ENCODE results near the gene IGSF3. TPM values are rescaled to one million over a fixed set of nuclear protein-coding genes. Genes with fewer than 3 reads are reported as not detected.

IGSF3 gene
- total RNA-seq, 1 experiment from 2014 or later = 32.4 TPM

DNA sequence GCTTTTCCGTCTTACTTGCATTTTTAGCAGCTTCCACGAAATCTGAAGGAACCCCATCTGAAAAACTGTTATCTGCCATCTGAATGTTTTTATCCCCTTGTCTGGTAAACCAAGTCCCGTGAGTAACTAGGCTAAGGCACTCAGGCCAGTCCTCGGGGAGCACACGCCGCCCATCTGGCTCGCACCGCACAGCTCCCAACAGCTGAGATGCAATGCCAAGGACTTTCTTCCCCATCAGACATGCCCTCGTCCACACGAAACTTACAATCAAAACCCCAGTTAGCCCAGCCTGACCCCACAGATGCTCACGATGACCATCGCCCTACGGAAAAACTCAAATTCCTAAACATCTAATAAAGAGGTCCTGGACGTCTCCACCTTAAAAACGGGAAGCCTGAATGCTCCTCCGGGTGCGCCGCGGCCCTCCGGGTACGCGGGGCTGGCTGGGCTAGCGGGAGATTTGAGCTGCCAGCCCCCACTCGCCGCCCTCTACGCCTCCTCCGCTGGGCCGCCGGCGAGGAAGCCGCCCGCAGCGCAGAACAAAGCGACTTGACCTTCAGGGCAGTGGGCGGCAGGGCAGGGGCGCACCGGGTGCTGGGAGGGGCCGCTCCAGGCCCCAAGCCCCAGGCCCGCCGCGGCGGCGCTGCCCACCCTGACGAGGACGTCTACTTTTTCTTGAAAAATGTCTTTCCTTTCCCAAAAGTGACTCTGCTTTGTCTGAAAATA lies 133.4 kb downstream of the IGSF3 start (continued):
- TF ChIP-seq, protein P1, sequence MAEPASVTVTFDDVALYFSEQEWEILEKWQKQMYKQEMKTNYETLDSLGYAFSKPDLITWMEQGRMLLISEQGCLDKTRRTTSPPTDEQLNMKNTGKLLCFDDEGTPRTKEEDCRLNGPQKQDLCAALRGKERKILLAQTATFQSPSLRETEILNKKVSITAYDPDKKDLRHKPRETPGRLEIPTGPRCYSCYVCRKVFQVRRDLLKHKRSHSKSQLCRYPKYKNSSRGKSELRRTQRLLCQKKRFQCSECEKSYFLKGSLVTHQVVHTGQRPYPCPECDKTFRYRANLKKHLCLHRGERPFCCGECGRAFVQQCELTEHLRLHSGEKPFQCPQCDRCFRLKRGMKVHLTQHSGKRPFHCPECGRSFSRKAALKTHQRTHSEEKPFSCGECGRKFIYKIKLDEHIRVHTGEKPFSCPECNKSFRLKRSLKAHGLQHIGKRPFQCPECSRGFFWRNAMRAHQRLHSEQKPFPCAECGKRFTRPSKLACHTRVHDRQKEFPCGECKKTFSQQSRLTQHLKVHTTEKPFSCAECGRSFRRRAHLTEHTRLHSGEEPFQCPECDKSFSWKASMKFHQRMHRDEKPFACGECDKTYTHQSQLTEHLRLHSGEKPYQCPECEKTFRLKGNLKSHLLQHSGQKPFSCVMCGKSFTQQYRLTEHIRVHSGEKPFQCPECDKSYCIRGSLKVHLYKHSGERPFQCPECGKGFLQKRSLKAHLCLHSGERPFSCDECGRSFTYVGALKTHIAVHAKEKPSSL (CRISPR knock-in tag; conservative IDR thresholded peaks at IDR 0.05) = no peak
- TF ChIP-seq, protein P2, sequence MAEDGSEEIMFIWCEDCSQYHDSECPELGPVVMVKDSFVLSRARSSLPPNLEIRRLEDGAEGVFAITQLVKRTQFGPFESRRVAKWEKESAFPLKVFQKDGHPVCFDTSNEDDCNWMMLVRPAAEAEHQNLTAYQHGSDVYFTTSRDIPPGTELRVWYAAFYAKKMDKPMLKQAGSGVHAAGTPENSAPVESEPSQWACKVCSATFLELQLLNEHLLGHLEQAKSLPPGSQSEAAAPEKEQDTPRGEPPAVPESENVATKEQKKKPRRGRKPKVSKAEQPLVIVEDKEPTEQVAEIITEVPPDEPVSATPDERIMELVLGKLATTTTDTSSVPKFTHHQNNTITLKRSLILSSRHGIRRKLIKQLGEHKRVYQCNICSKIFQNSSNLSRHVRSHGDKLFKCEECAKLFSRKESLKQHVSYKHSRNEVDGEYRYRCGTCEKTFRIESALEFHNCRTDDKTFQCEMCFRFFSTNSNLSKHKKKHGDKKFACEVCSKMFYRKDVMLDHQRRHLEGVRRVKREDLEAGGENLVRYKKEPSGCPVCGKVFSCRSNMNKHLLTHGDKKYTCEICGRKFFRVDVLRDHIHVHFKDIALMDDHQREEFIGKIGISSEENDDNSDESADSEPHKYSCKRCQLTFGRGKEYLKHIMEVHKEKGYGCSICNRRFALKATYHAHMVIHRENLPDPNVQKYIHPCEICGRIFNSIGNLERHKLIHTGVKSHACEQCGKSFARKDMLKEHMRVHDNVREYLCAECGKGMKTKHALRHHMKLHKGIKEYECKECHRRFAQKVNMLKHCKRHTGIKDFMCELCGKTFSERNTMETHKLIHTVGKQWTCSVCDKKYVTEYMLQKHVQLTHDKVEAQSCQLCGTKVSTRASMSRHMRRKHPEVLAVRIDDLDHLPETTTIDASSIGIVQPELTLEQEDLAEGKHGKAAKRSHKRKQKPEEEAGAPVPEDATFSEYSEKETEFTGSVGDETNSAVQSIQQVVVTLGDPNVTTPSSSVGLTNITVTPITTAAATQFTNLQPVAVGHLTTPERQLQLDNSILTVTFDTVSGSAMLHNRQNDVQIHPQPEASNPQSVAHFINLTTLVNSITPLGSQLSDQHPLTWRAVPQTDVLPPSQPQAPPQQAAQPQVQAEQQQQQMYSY (CRISPR knock-in tag; IDR thresholded peaks at IDR 0.05) = no peak
- TF ChIP-seq OVOL2 (CRISPR knock-in tag; IDR thresholded peaks at IDR 0.05; ENCODE audit: borderline replicate concordance) (no peak), RORB (CRISPR knock-in tag; IDR thresholded peaks at IDR 0.05) (no peak), RELA (CRISPR knock-in tag; IDR thresholded peaks at IDR 0.05; ENCODE audit: borderline replicate concordance) (no peak)
- TF ChIP-seq, protein P3, sequence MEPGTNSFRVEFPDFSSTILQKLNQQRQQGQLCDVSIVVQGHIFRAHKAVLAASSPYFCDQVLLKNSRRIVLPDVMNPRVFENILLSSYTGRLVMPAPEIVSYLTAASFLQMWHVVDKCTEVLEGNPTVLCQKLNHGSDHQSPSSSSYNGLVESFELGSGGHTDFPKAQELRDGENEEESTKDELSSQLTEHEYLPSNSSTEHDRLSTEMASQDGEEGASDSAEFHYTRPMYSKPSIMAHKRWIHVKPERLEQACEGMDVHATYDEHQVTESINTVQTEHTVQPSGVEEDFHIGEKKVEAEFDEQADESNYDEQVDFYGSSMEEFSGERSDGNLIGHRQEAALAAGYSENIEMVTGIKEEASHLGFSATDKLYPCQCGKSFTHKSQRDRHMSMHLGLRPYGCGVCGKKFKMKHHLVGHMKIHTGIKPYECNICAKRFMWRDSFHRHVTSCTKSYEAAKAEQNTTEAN (CRISPR knock-in tag; IDR thresholded peaks at IDR 0.05) = no peak

DNA sequence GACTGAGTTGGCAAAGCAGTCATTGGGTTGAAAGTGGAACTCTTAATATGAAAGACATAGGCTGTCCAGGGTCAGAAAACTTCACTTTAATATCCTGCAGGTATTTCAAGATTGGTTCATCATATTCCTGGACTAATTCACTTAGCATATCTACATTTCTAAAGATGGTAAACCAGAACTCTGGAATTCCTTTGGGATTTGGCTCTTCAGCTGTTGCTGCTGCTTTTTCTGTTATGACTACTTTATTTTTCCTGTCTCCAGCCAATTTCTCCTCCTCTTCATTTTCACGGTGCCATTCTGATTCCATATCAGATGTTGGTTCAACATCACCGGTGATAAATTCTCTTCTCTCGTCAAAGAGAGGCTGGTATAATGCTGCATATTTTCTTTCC lies 134.1 kb downstream of the IGSF3 start:
- no peak for TF ChIP-seq TEAD1 (CRISPR knock-in tag; IDR thresholded peaks at IDR 0.05)
- TF ChIP-seq, protein P4, sequence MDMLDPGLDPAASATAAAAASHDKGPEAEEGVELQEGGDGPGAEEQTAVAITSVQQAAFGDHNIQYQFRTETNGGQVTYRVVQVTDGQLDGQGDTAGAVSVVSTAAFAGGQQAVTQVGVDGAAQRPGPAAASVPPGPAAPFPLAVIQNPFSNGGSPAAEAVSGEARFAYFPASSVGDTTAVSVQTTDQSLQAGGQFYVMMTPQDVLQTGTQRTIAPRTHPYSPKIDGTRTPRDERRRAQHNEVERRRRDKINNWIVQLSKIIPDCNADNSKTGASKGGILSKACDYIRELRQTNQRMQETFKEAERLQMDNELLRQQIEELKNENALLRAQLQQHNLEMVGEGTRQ (CRISPR knock-in tag; IDR thresholded peaks at IDR 0.05) = no peak
- TF ChIP-seq ZNF317 (CRISPR knock-in tag; IDR thresholded peaks at IDR 0.05; ENCODE audit: borderline replicate concordance, low read depth) = no peak
- no peak for TF ChIP-seq JUN (CRISPR knock-in tag; IDR thresholded peaks at IDR 0.05)
- TF ChIP-seq, protein P5, sequence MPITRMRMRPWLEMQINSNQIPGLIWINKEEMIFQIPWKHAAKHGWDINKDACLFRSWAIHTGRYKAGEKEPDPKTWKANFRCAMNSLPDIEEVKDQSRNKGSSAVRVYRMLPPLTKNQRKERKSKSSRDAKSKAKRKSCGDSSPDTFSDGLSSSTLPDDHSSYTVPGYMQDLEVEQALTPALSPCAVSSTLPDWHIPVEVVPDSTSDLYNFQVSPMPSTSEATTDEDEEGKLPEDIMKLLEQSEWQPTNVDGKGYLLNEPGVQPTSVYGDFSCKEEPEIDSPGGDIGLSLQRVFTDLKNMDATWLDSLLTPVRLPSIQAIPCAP (CRISPR knock-in tag; IDR thresholded peaks at IDR 0.05) = no peak
- TF ChIP-seq, protein P6, sequence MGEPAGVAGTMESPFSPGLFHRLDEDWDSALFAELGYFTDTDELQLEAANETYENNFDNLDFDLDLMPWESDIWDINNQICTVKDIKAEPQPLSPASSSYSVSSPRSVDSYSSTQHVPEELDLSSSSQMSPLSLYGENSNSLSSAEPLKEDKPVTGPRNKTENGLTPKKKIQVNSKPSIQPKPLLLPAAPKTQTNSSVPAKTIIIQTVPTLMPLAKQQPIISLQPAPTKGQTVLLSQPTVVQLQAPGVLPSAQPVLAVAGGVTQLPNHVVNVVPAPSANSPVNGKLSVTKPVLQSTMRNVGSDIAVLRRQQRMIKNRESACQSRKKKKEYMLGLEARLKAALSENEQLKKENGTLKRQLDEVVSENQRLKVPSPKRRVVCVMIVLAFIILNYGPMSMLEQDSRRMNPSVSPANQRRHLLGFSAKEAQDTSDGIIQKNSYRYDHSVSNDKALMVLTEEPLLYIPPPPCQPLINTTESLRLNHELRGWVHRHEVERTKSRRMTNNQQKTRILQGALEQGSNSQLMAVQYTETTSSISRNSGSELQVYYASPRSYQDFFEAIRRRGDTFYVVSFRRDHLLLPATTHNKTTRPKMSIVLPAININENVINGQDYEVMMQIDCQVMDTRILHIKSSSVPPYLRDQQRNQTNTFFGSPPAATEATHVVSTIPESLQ (CRISPR knock-in tag; IDR thresholded peaks at IDR 0.05) = no peak
- TF ChIP-seq, protein P7, sequence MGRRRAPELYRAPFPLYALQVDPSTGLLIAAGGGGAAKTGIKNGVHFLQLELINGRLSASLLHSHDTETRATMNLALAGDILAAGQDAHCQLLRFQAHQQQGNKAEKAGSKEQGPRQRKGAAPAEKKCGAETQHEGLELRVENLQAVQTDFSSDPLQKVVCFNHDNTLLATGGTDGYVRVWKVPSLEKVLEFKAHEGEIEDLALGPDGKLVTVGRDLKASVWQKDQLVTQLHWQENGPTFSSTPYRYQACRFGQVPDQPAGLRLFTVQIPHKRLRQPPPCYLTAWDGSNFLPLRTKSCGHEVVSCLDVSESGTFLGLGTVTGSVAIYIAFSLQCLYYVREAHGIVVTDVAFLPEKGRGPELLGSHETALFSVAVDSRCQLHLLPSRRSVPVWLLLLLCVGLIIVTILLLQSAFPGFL (CRISPR knock-in tag; IDR thresholded peaks at IDR 0.05; ENCODE audit: borderline replicate concordance) = no peak
- TF ChIP-seq CREM (CRISPR knock-in tag; IDR thresholded peaks at IDR 0.05) = no peak
- TF ChIP-seq SOX15 (CRISPR knock-in tag; IDR thresholded peaks at IDR 0.05) = no peak
- TF ChIP-seq, protein P3 (CRISPR knock-in tag; IDR thresholded peaks at IDR 0.05) = no peak
- TF ChIP-seq, protein P8, sequence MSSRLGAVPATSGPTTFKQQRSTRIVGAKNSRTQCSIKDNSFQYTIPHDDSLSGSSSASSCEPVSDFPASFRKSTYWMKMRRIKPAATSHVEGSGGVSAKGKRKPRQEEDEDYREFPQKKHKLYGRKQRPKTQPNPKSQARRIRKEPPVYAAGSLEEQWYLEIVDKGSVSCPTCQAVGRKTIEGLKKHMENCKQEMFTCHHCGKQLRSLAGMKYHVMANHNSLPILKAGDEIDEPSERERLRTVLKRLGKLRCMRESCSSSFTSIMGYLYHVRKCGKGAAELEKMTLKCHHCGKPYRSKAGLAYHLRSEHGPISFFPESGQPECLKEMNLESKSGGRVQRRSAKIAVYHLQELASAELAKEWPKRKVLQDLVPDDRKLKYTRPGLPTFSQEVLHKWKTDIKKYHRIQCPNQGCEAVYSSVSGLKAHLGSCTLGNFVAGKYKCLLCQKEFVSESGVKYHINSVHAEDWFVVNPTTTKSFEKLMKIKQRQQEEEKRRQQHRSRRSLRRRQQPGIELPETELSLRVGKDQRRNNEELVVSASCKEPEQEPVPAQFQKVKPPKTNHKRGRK (CRISPR knock-in tag; IDR thresholded peaks at IDR 0.05; ENCODE audit: borderline replicate concordance) = no peak
- no peak for TF ChIP-seq ZBTB21 (CRISPR knock-in tag; IDR thresholded peaks at IDR 0.05; ENCODE audit: borderline replicate concordance)

More for the DNA sequence above, 134.1 kb downstream of the IGSF3 start:
- POLR2A ChIA-PET = no interaction called here
- H3K9me3 Mint-ChIP-seq = no peaks in the 10 kb centered on the region
- no peak overlapping the region for H3K4me3 Mint-ChIP-seq
- peaks cover 16% of the 10 kb centered on the region for H3K36me3 Mint-ChIP-seq
- ATAC-seq (no peak), DNase-seq (ENCODE audit: low spot score) (no peak)
- peaks cover 43% of the 10 kb centered on the region for H3K27me3 Mint-ChIP-seq (ENCODE audit: low read depth)
- H3K4me1 Mint-ChIP-seq = peaks cover 8% of the 10 kb centered on the region
- CTCF ChIA-PET = no interaction called here
- H3K27ac Mint-ChIP-seq = no peak overlapping the region

All from WTC11 (cell line).